D721Med (cell line): Measurements from ENCODE around the gene NR5A2.

Source experiments
- DNase-seq: peaks from one replicate; pipeline ENCODE4 v3.0.0; 2011; ENCODE audit warnings: low spot score; ENCODE audit not compliant: insufficient read length
- FAIRE-seq: peaks from 2 replicates; lab custom pipeline; 2011; peaks lifted over from hg19 to GRCh38; lab: Jason Lieb, UNC
- TF ChIP-seq, protein P1 (sequence below): IDR thresholded peaks from 2 replicates; pipeline ENCODE4 v1.5.1; 2012; ENCODE audit warnings: mild to moderate bottlenecking, control low read depth; ENCODE audit not compliant: insufficient read depth; ENCODE audit errors: missing control alignments

NR5A2 gene

DNA sequence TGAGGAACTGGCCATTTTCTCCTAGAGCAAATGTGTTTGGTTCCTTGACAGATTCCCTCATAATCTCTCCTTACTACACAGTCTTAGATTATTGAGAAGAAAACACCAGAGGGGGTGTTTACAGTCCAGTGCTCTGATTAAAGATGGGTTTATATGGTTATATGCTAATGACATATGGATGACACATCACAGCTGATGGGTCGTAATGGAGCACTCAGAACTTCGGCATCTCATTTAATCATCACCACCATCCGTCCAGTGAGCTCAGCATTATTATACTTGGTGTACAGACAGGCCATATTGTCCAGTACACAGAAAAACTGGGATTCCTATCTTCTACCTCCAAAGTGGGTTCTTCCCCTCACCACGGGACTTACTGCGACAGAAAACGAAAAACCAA, 22.3 kb upstream of the NR5A2 start:
- no peak for FAIRE-seq
- DNase-seq, result no peak
- TF ChIP-seq, protein P1, sequence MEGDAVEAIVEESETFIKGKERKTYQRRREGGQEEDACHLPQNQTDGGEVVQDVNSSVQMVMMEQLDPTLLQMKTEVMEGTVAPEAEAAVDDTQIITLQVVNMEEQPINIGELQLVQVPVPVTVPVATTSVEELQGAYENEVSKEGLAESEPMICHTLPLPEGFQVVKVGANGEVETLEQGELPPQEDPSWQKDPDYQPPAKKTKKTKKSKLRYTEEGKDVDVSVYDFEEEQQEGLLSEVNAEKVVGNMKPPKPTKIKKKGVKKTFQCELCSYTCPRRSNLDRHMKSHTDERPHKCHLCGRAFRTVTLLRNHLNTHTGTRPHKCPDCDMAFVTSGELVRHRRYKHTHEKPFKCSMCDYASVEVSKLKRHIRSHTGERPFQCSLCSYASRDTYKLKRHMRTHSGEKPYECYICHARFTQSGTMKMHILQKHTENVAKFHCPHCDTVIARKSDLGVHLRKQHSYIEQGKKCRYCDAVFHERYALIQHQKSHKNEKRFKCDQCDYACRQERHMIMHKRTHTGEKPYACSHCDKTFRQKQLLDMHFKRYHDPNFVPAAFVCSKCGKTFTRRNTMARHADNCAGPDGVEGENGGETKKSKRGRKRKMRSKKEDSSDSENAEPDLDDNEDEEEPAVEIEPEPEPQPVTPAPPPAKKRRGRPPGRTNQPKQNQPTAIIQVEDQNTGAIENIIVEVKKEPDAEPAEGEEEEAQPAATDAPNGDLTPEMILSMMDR, result no peak

DNA sequence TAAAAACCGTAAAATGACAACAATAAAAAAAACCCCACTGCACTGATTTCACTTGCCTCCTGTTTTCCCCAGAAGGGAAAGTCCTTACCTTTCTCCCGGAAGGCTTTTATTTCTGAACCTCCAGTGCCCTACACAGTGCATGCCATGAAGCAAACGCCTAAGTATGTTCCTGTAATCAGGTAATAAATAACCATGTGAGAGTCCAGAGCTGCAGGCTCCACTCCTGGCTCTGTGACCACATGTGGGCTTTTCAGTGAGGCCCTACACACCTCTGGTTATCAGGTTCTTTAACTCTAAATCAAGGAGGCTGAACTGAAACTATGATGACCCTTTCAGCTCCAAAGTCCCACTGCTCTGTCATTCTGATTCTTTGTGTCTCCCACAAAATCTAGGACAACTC, 20.8 kb upstream of the NR5A2 start:
- no peak for FAIRE-seq
- TF ChIP-seq, protein P1, result no peak
- no peak for DNase-seq

DNA sequence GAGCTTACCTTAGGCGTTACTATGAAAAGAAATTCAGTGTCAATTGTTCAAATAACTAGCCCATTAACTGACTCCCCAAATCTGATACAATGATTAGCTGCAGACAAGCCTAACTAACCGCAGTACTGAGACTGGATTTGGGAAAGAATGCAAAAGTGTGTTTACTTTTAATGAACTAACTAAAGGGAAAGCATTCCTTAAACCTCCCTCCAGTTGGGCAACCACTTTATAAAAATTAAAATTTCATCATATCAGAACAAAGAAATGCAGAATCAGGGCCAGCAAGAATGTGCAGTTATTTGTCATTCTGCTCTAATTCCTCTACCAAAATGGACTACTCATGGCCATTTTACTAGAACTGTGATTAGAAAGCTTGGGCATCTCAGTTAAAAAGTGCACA, 11.7 kb upstream of the NR5A2 start:
- TF ChIP-seq, protein P1, result no peak
- FAIRE-seq (no peak), DNase-seq (no peak)

DNA sequence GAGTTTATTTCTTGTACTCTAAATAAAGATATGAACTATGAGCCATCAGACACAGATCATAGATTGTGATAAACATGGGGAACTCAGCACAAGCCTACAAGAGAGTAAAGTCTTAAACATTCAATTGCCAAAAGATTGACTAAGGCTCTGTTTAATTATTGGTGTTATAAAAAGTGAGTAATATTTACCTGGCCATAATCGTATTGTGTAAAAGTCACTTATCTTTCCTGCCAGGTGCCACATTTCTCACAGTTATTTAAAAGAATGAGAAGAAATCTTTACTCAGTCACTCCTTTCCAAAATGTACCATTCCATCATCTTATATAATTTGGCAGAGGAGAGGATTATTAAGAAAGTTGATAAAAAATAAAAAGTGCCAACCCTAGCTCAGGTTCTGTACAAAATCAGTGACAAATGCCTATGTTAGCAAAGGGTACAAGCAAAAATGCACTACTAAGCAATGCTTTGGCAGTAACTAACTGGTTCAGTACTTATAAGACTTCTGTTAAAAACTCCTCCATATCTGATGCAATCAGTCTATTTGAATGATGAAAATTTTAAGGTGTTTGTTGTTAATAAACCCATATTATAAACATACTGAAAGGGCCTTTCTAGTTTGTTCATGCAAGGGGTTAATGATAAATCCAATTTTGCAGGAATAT, 5.8 kb upstream of the NR5A2 start:
- no peak for FAIRE-seq
- no peak for DNase-seq
- TF ChIP-seq, protein P1, result no peak

DNA sequence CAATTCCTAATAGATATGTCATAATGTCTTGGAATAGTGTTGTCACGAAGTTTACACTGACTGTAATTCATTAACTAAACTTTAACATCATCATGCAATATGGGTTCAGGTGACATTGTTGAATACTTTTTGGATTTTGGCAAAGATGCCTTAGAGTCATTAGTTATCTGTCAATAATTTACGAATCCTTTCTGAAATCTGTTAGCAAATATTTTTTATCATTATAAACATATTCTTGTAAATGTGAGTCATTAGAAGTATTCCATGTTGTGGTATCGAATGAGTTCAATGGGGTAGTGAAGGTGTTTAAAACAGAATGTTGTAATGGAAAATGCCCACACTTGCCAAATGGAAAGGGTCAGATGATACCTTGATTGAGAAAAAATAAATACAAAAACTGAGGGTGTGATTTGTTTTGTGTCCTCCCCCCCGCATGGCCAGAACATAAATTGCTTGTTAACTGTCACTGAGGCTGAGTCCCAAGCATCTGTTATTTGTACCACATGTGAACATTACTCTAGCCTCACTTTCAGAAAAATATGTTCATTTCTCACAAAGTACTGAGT, 5.2 kb upstream of the NR5A2 start:
- TF ChIP-seq, protein P1, result no peak
- DNase-seq, result no peak
- no peak for FAIRE-seq

DNA sequence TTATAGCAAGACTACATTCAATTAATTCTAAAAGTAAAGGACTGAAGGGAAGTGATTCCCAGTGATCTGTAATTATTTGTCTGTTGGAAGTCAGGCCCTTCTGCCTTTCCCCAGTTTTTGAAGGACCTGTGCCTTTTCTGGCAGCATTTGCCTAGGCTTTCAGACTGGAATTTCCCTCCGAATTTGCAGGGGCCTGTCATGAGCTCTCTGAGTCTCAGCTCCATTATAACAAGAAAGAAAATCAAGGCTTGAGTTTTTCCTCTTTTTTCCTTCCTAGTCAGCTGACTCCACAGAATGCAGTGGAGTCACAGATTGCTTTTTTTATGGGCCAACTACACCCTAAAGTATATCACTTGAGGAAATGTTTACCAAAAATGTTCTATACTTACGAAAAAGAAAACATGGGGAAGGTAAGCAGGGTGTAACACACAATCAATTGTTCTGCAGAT, 1.1 kb downstream of the NR5A2 start:
- TF ChIP-seq, protein P1, result no peak
- DNase-seq, result no peak
- FAIRE-seq, result no peak

DNA sequence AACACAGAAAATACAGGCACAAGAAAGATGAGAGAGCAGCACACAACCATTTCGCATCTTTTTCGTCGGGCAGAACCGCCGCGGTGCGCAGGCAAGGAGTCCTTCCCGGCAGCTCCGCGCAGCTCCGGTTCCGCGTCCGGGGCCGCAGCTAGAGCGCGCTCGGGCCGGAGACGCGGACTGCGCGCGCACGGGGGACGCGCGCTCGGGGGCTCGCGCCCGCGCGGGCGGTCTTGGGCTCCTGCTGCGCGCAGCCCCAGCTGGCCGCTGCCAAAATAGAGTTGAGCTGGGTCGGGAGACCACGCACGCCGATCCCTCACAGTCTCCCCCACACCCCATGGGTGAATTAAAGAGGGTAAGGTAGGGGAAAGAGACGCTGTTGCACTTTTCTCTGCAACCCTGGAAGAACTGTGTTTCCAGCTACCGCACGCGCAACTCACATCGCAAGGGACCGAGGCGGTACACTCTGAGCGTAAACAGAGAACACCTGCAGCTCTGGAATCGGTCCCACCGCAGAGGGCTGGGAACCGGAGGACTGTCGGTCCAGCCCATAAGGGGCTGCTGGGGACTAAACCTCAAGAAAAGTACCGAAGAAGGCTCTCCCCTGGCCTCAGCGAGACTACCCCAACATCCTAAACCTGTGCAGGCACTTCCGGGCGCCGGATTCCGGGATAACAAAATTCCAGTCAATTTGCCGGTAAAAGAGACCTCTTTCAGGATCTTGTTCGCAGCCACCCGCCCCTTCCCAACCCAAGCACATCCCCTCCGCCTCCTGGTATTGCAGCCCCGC, 1.7 kb downstream of the NR5A2 start:
- FAIRE-seq, result no peak
- DNase-seq, result no peak
- TF ChIP-seq, protein P1, result no peak
